Measurements from ENCODE around the gene SORCS2.

GRCh38 chr4:7666011-7666410, 473.7 kb downstream of the SORCS2 start:
- TF ChIP-seq POLR2AphosphoS5 (IDR thresholded peaks at IDR 0.05) = no peak
- no peak for TF ChIP-seq CTCF (IDR thresholded peaks at IDR 0.05)

Measured in breast epithelium (tissue), 3 donors.